ENCODE measurements around the gene CRYGN.

The CRYGN gene

GRCh38 chr7:151461096-151461941 lies 21.4 kb upstream of the CRYGN start:
- FAIRE-seq (no peak), DNase-seq (ENCODE audit: insufficient read length, low spot score) (no peak)
- no peak for TF ChIP-seq POU2F2 (IDR thresholded peaks at IDR 0.05; ENCODE audit: low read depth, low read length)

- DNase-seq (ENCODE audit: insufficient read length, low spot score) (no peak), FAIRE-seq (no peak)
- TF ChIP-seq TAF1 (IDR thresholded peaks at IDR 0.05; ENCODE audit: low read depth, low read length) (no peak), POLR2AphosphoS5 (IDR thresholded peaks at IDR 0.05; ENCODE audit: low read depth, low read length) (no peak), PAX5 (IDR thresholded peaks at IDR 0.05; ENCODE audit: insufficient read depth, low read length, severe bottlenecking) (no peak), POU2F2 (IDR thresholded peaks at IDR 0.05; ENCODE audit: low read depth, low read length) (no peak), SPI1 (IDR thresholded peaks at IDR 0.05; ENCODE audit: low read depth, low read length) (no peak), POLR2A (IDR thresholded peaks at IDR 0.05; ENCODE audit: low read depth, low read length) (no peak)
Observed at GRCh38 chr7:151460474-151460855, 20.5 kb upstream of the CRYGN start.

- TF ChIP-seq POLR2AphosphoS5 (IDR thresholded peaks at IDR 0.05; ENCODE audit: low read depth, low read length), result no peak
- no peak for TF ChIP-seq POU2F2 (IDR thresholded peaks at IDR 0.05; ENCODE audit: low read depth, low read length)
- TF ChIP-seq POLR2A (IDR thresholded peaks at IDR 0.05; ENCODE audit: low read depth, low read length), result no peak
- TF ChIP-seq SPI1 (IDR thresholded peaks at IDR 0.05; ENCODE audit: low read depth, low read length), result no peak
- TF ChIP-seq PAX5 (IDR thresholded peaks at IDR 0.05; ENCODE audit: insufficient read depth, low read length, severe bottlenecking), result no peak
- TF ChIP-seq TAF1 (IDR thresholded peaks at IDR 0.05; ENCODE audit: low read depth, low read length), result no peak
- DNase-seq (ENCODE audit: insufficient read length, low spot score), result no peak
- FAIRE-seq, result no peak
Observed at GRCh38 chr7:151459726-151460473, 20.0 kb upstream of the CRYGN start.

- FAIRE-seq (no peak), DNase-seq (ENCODE audit: insufficient read length, low spot score) (no peak)
- TF ChIP-seq TAF1 (IDR thresholded peaks at IDR 0.05; ENCODE audit: low read depth, low read length), result no peak
- no peak for TF ChIP-seq PAX5 (IDR thresholded peaks at IDR 0.05; ENCODE audit: insufficient read depth, low read length, severe bottlenecking)
- TF ChIP-seq SPI1 (IDR thresholded peaks at IDR 0.05; ENCODE audit: low read depth, low read length), result no peak
- no peak for TF ChIP-seq POU2F2 (IDR thresholded peaks at IDR 0.05; ENCODE audit: low read depth, low read length)
- no peak for TF ChIP-seq POLR2AphosphoS5 (IDR thresholded peaks at IDR 0.05; ENCODE audit: low read depth, low read length)
- no peak for TF ChIP-seq POLR2A (IDR thresholded peaks at IDR 0.05; ENCODE audit: low read depth, low read length)
Observed at GRCh38 chr7:151457534-151457933, 17.6 kb upstream of the CRYGN start.

- FAIRE-seq (no peak), DNase-seq (ENCODE audit: insufficient read length, low spot score) (no peak)
- TF ChIP-seq POLR2A (IDR thresholded peaks at IDR 0.05; ENCODE audit: low read depth, low read length) (no peak), POLR2AphosphoS5 (IDR thresholded peaks at IDR 0.05; ENCODE audit: low read depth, low read length) (no peak), POU2F2 (IDR thresholded peaks at IDR 0.05; ENCODE audit: low read depth, low read length) (no peak), TAF1 (IDR thresholded peaks at IDR 0.05; ENCODE audit: low read depth, low read length) (no peak), SPI1 (IDR thresholded peaks at IDR 0.05; ENCODE audit: low read depth, low read length) (no peak), PAX5 (IDR thresholded peaks at IDR 0.05; ENCODE audit: insufficient read depth, low read length, severe bottlenecking) (no peak)
Observed at GRCh38 chr7:151456782-151457181, 16.8 kb upstream of the CRYGN start.

- TF ChIP-seq SPI1 (IDR thresholded peaks at IDR 0.05; ENCODE audit: low read depth, low read length) (no peak), TAF1 (IDR thresholded peaks at IDR 0.05; ENCODE audit: low read depth, low read length) (no peak), POLR2A (IDR thresholded peaks at IDR 0.05; ENCODE audit: low read depth, low read length) (no peak), PAX5 (IDR thresholded peaks at IDR 0.05; ENCODE audit: insufficient read depth, low read length, severe bottlenecking) (no peak), POU2F2 (IDR thresholded peaks at IDR 0.05; ENCODE audit: low read depth, low read length) (no peak), POLR2AphosphoS5 (IDR thresholded peaks at IDR 0.05; ENCODE audit: low read depth, low read length) (no peak)
- DNase-seq (ENCODE audit: insufficient read length, low spot score) (no peak), FAIRE-seq (no peak)
Observed at GRCh38 chr7:151456276-151456675, 16.3 kb upstream of the CRYGN start.

- DNase-seq (ENCODE audit: insufficient read length, low spot score) (no peak), FAIRE-seq (no peak)
- TF ChIP-seq POLR2AphosphoS5 (IDR thresholded peaks at IDR 0.05; ENCODE audit: low read depth, low read length), result no peak
- TF ChIP-seq POLR2A (IDR thresholded peaks at IDR 0.05; ENCODE audit: low read depth, low read length), result no peak
- TF ChIP-seq SPI1 (IDR thresholded peaks at IDR 0.05; ENCODE audit: low read depth, low read length), result no peak
Observed at GRCh38 chr7:151455690-151456089, 15.7 kb upstream of the CRYGN start.

GRCh38 chr7:151454932-151455530 lies 15.1 kb upstream of the CRYGN start:
- TF ChIP-seq SPI1 (IDR thresholded peaks at IDR 0.05; ENCODE audit: low read depth, low read length), result no peak
- no peak for TF ChIP-seq POLR2AphosphoS5 (IDR thresholded peaks at IDR 0.05; ENCODE audit: low read depth, low read length)
- TF ChIP-seq POLR2A (IDR thresholded peaks at IDR 0.05; ENCODE audit: low read depth, low read length), result no peak
- no peak for TF ChIP-seq POU2F2 (IDR thresholded peaks at IDR 0.05; ENCODE audit: low read depth, low read length)
- TF ChIP-seq PAX5 (IDR thresholded peaks at IDR 0.05; ENCODE audit: insufficient read depth, low read length, severe bottlenecking), result no peak
- no peak for TF ChIP-seq TAF1 (IDR thresholded peaks at IDR 0.05; ENCODE audit: low read depth, low read length)
- DNase-seq (ENCODE audit: insufficient read length, low spot score) (no peak), FAIRE-seq (no peak)

- TF ChIP-seq PAX5 (IDR thresholded peaks at IDR 0.05; ENCODE audit: insufficient read depth, low read length, severe bottlenecking) (no peak), POLR2AphosphoS5 (IDR thresholded peaks at IDR 0.05; ENCODE audit: low read depth, low read length) (no peak), SPI1 (IDR thresholded peaks at IDR 0.05; ENCODE audit: low read depth, low read length) (no peak), TAF1 (IDR thresholded peaks at IDR 0.05; ENCODE audit: low read depth, low read length) (no peak), POLR2A (IDR thresholded peaks at IDR 0.05; ENCODE audit: low read depth, low read length) (no peak), POU2F2 (IDR thresholded peaks at IDR 0.05; ENCODE audit: low read depth, low read length) (no peak)
- FAIRE-seq, result no peak
- no peak for DNase-seq (ENCODE audit: insufficient read length, low spot score)
Observed at GRCh38 chr7:151454305-151454704, 14.4 kb upstream of the CRYGN start.
